NAMALWA (cell line): ENCODE results near the gene PLEKHJ1.

ENCODE experiments used
- DNase-seq: peaks from one replicate; pipeline ENCODE4 v3.0.0-alpha.2; 2015; ENCODE audit warnings: low spot score

The PLEKHJ1 gene

DNA sequence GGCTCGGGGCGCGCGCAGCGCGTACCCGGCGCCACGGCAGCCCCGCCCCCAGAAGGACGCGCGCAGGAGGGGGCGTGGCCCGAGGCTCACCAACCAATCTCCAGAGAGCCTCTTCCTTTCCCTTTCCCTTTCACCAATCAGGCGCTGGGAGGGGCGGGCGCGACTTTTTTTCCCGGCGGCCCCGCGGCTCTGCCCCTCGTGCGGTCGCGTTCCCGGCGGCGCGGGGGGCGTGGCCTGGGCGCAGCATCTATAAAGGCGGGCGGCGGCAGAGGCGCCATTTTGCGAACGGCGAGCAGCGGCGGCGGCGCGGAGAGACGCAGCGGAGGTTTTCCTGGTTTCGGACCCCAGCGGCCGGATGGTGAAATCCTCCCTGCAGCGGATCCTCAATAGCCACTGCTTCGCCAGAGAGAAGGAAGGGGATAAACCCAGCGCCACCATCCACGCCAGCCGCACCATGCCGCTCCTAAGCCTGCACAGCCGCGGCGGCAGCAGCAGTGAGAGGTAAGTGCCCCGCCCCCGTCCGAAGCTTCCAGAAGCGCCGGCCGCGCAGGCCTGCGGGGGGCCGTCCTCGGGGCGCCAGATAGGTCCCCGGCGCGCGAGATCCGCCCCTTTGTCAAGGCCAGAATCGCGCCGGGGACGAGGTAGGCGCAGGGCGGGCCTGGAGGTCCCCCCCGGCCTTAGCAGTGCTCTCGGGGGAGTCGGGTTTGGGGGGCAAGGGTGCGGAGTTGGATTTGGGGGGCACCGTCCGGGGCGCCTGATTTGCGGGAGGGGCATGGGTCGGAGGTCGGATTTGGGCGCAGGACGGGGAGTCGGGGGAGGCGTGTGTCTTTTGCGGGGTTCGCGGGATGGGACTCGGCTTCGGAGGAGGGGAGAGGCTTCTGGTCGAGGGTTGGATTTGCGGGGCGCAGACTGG lies 33.4 kb upstream of the PLEKHJ1 start:
- DNase-seq = peak; percentile 96

DNA sequence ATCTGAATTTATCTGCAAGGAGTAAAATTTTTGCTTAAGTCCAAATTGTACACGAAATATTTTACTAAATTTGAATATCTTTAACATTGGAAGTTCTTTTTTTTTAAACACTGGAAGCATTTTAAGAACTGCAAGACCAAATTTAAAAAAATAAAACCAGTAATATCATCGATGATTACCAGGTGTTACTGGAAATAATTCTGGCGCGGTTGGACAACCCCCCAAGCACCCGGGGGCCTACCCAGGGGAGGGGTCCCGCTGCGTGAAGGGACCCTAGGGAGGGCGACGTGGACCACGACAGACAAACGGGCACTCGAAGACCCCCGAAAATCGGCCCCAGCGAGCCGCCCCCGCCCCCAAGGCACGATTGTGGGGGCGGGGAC lies 32.7 kb upstream of the PLEKHJ1 start:
- no peak for DNase-seq

DNA sequence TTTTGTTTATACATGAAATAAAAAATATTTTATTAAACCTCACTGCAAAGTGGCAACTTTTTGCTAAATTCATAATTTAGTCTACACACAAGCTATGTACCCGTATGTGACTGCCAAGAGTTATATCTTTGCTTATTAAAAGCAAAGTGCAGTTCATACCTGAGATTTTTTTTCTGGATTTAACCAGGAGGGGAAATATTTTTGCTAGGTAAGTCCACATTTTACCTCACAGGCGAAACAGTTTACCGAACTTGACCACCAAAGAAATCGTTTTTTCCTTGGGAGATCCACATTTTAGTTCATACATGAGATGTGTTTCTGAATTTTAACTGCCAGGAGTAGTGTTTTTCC lies 32.3 kb upstream of the PLEKHJ1 start:
- DNase-seq = no peak

DNA sequence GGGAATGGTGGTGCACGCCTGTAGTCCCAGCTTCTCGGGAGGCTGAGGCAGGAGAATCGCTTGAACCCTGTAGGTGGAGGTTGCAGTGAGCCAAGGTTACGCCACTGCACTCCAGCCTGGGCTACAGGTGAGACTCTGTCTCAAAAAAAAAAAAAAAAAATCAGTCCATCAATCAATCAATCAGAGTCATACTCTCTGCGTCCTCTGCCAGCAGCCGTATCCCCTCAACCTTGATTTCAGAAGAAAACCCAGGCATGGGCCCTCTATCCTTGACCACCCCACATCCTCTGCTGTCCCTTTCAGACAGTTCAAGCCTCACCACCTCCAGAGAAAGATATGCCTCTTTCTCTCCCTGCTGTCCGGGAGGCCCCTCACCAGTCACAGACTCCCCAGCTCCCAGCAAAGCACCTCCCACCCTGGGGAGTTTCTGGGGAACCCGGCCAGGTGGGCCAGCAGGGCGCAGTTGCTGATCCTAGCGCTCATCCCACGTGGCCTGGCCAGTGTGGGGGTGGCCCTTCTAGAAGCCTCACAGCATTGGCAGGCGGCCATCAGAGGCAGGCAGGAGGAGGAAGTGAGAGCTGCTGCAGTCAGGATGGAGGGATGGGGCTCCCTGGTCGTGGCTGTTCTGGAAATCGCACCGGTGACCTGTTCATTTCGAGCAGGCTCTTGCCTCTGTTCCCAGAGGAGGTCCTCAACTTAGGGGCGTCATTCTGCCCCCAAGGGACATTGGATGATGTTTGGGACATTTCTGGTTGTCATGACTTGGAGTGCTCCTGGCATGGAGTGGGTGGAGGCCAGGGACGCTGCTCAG lies 30.3 kb upstream of the PLEKHJ1 start:
- peak; percentile 83 for DNase-seq

DNA sequence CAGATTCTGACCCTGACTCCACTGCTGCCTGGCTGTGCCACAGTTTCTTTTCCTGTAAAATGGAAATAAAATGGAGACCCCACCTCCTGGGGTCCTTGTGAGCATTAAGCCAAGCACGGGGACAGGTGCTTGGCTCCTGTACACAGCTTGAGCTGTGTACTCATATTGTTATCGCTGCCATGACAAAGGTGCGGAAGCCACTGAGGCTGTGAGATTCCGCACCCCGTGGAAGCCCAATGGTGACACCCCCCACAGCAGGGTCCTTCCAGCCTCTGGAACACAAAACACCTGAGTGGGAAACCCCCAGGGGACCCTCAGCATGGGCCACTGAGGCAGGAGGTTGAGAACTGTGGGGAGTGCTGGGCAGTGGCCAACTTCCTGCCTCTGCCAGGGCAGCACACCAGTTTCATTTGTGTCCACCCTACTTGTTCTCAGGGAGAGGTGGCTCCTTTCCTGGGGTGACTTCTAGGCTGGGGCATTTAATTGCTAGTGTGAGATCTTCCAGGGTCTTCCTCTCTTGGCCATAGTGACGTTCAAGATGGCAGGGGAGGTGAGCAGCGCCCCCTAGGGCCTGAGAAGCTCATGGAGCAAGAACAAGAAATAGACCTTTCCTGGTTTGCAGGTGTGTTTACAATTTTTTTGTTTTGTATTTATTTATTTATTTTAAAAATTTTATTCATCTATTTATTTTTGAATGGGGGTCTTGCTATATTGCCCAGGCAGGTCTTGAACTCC lies 25.5 kb upstream of the PLEKHJ1 start:
- DNase-seq = peak; percentile 75

DNA sequence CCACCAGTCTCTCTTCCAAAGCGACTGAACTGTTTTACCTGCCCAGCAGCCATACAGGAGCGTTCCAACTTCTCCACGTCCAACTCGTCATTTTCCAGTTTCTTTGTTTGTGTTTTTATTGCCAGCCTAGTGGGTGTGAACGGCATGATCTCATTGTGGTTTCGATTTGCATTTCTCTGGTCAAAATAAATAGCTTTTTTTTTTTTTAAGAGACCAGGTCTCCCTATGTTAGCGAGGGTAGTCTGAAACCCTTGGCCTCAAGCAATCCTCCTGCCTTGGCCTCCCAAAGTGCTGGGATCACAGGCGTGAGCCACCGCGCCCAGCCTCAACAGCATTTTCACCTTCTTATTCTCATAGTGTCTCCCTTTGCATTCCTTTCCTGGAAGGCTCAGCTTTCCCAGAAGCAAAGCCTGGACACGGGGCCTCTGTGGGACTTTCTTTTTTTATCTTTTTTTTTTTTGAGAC lies 24.2 kb upstream of the PLEKHJ1 start:
- peak; percentile 87 for DNase-seq

DNA sequence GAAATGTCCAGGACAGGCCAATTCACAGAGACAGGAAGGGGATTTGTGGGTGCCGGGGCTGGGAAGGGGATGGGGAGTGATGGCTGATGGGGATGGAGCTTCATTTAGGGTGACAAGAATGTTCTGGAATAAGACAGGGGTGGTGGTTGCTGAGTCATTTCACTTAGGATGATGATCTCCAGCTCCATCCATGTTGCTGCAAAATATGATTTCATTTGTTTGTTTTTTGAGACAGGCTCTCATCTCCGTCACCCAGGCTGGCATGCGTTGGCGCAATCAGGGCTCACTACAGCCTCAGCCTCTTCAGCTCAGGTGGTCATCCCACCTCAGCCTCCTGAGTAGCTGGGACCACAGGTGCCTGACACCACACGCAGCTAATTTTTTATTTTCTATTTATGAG lies 23.2 kb upstream of the PLEKHJ1 start:
- DNase-seq = no peak

DNA sequence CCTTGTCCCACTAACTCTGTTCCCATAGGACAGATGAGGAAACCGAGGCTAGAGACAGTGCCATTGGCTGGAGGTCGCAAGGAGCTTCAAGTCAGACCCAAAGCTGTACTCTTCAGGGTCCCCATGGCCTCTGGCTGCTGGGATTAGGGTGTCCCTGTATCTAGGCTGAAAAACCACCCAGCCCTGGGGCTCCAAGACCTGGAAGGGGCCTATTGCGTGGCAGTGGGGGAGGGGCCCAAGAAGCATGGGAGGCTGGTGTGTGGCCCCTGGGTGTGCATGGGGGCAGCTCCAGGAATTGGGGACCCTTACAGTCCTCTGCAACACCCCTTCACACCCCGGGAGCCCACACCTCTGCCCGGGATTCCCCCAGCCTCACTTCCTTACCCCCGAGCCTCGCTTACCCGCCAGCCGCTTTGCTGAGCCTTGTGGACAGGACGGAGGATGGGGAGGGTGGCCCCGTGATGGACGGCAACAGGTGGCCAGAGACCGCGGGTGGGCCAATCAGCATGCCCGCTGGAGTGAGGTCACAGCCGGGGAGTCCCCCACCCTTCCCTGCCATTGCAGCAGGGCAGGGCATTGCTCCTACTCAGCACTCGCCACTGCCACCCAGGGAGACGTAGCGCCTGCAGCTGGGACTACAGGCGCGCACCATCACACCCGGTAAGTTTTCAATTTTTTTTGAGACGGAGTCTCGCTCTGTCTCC lies 20.0 kb upstream of the PLEKHJ1 start, which contains the start of gene JSRP1:
Gene JSRP1 (minus strand): TSS at position 436 of the 704 bp plus-strand sequence. CDS start 1,103 bp downstream, outside the sequence.
- DNase-seq = peak; percentile 88

DNA sequence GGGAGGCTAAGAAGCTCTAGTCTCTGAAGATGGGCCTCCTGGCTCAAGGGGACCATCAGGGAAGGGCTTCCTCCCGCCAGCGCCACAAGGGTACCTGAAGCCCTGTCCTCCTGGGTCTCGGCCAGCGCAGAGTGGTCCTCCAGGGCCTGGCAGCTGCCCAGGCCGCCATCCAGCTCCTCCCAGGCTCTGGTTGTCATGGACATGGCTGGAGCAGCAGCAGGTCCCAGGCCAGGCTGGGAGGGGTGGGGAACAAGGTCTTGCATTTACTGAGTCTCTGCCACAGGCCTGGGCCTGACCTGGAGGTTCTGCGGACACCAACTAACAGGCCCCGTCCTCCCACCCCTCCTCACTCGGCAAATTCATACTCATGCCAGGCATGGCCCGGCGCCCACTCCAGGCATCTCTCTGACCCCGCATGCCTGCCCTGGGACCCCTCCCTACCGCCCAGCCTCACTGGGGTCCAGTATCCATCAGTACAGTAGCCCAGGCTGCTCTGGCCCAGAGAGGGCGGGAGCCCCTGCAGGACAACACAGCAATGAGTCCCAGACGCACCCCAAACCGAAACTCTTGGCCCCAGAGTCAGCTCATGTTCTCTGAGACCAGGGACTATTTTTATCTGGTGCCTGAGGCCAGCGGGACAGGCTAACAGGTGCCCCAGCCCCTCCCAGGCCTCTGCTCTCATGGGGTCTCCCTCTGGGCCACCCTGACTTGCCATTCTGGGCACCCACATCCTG lies 19.1 kb upstream of the PLEKHJ1 start:
- DNase-seq = peak; percentile 66

DNA sequence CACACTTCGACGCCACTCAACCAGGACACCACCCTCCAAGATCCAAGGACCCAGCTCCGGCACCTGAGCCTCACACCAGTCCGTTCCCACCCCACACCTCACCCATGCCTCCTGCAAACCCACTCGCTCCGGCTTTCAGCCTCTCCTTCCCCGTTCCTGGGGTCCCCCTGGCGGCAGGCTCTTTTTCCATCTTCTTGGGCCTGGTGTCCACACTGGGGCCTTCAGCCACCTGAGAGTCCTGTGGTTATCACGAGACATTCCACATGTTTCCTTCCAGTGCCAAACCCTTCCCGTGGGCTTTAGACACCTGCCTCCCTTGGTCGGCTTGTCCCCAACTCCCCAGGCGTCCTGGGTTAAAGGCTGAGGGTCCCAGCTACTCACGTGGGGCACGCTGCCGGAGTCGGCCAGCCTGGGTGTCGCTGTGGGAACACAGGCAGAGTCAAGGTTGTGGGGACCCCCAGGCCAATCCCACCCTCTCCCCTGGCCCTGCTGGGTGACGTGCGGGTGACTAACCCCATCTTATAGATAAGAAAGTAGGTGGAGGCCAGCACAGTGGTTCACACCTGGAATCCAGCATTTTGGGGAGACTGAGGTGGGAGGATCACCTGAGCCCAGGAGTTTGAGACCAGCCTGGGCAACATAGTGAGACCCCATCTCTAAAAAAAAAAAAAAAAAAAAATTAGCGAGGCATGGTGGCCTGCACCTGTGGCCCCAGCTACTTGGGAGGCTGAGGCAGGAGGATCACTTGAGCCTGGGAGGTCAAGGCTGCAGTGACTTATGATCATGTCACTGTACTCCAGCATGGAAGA lies 18.1 kb upstream of the PLEKHJ1 start:
- no peak for DNase-seq

DNA sequence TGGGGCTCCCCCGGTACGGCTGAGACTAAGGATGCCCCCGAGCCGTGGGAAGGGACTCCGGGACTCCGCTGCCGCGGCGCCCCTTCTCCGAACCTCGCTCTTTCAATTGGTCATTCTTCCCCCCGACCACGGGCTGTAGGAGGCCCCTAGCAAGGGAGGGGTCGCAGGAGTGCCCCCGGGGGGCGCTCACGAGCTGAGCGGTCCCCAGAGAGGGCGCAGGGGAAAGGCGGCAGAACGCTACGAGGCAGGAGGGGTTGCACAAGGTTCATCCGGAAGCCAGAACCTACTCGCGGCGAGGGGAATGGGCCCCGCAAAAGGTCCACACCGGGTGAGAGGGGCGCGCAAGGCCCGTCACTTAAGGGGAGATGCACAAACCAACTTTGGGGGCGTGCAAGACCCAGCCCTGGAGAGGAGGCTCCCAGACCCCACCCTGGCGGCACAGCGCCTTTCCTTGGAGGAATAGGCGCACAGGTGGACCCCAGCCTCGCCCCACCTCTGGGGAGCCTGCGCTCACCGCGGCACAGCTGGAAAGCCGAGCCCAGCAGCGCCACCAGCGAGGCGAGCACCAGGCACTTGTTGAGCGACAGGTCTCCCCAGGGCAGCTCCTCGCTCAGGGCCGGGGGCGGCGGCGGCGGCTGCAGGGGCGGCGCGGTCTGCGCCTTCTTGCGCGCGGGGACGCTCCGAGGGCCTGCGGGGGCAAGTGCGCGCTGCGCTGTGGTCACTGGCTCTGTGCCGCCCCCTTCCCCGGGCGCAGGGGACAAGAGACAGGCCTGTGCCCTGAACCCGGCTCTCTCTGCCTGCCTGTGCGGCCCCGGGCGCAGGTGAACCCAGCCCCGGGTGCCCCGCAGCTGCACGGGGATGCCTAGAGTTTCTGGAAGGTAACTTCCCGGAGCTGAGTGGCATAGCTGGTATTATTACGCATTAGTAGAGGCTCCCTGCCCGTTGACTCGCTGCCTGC lies 17.3 kb upstream of the PLEKHJ1 start:
- DNase-seq = peak; percentile 84

DNA sequence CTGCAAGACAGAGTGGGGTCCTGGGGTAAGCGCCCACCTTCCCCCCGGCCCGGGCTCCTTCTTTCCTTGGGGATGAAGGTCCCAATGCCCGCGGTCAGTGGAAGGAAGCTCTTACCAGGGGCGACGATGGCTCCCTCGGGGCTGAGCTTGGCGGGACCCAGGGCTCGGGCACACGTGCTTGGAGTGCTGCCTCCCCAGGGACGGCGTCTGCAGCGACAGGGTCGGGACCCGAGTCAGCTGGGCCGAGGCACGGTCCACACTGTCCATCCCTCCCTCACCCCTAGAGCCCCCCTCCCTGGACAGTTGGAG lies 16.6 kb upstream of the PLEKHJ1 start:
- no peak for DNase-seq

DNA sequence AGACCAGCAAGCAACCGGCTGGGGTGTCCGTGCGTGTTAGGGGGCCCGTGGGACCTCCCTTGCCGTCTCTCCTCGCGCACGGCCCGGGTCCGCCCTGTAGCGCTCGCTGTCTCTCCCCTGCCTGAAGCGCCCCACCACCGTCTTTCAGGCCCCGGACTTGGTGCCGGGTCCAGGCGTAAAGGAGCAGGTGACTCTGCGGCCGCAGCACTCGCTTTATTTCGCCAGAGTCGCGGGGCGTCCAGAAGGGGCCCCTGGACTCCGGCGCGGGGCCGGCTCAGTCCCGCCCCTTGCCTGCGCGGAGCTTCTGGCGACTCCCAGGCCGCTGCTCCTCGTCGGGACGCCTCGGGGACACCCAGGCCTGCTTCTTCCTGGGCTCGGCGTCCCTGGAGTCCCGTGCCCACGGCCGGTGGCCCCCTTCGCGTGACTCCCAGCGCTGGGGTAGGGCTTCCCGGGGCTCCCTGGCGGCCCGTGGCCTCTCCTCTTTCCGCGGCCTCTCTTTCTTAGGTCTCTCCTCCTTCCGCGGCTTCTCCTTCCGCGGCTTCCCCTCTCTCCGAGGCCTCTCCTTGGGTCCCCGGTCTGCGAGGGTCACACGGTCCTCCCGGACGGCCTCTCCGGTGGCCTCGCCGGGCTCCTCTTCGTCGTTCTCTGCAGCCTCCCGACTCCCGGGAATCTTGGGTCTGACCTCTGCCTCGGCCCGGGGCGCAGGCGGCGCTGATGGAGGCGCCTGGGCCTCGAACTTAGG lies 16.1 kb upstream of the PLEKHJ1 start:
- DNase-seq = no peak

DNA sequence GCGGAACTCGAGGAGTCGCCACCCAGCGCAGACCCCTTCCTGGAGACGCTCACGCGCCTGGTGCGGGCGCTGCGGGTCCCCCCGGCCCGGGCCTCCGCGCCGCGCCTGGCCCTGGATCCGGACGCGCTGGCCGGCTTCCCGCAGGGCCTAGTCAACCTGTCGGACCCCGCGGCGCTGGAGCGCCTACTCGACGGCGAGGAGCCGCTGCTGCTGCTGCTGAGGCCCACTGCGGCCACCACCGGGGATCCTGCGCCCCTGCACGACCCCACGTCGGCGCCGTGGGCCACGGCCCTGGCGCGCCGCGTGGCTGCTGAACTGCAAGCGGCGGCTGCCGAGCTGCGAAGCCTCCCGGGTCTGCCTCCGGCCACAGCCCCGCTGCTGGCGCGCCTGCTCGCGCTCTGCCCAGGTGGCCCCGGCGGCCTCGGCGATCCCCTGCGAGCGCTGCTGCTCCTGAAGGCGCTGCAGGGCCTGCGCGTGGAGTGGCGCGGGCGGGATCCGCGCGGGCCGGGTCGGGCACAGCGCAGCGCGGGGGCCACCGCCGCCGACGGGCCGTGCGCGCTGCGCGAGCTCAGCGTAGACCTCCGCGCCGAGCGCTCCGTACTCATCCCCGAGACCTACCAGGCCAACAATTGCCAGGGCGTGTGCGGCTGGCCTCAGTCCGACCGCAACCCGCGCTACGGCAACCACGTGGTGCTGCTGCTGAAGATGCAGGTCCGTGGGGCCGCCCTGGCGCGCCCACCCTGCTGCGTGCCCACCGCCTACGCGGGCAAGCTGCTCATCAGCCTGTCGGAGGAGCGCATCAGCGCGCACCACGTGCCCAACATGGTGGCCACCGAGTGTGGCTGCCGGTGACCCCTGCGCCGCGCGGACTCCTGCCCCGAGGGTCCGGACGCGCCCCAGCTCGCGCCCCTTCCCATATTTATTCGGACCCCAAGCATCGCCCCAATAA lies 15.3 kb upstream of the PLEKHJ1 start:
- no peak for DNase-seq

DNA sequence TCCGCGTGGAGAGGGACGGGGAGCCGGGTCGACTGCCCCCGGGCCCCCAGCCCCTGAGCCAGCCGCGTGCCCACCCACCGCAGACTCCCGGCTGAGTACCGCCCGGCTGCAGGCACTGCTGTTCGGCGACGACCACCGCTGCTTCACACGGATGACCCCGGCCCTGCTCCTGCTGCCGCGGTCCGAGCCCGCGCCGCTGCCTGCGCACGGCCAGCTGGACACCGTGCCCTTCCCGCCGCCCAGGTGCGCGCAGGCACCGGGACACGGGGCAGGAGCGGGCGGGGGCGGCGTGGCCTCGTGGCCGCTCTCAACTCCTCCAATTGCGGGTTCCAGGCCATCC lies 14.6 kb upstream of the PLEKHJ1 start:
- no peak for DNase-seq

DNA sequence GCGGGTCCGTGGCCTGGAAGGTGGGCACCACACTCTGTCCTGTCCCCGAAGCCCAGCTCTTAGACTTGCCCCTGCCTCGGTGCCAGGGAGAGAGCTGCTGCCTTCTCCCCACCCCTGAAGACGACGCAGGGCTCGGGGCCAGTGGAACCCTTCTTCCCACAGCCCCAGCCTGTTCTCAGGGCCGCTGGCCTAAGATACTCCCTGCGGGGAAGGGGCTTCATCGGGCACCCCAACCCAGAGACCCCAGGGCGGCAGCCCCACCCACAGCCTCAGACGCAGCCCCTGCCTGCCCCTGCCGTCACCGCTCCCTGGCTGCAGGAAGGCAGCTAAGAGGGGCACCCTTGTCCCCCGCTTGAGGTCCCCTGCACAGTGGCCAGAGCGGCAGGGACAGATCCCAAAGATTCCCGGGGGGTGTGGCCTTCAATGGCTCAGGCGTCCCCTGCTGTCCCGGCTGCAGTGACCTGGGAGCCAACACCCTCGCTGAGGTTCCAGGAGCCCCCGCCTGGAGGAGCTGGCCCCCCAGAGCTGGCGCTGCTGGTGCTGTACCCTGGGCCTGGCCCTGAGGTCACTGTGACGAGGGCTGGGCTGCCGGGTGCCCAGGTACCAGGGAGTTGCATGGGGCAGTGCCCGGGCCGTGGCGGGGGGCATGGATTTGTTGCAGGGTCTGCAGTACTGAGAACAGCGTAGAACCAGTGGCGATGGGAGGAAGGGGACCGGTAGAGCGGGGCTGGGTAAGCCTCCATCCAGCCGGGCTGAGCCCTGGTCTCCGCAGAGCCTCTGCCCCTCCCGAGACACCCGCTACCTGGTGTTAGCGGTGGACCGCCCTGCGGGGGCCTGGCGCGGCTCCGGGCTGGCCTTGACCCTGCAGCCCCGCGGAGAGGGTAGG lies 14.0 kb upstream of the PLEKHJ1 start:
- DNase-seq = no peak
